CD4-positive, alpha-beta T cell (primary cell): ENCODE measurements around the gene CNTF. TPM values are rescaled to one million over a fixed set of nuclear protein-coding genes. Genes with fewer than 3 reads are reported as not detected.

ENCODE experiments used
- ATAC-seq: fragments of 200-7000 bp; cut with Tn5 transposase; one replicate; pipeline ENCODE4 v1.10.0; 2022; ENCODE audit warnings: mild to moderate bottlenecking; ENCODE audit not compliant: poor library complexity
- CTCF ChIA-PET: fragments of 350-600 bp; sonication (Branson Sonifier 250); formaldehyde crosslinking; loops from one replicate; lab custom pipeline; 2021; ENCODE audit warnings: antibody characterized with exemption, inconsistent platforms; lab: Charles Lee
- POLR2A ChIA-PET: fragments of 350-600 bp; sonication (Branson Sonifier 250); formaldehyde crosslinking; loops from one replicate; lab custom pipeline; 2021; ENCODE audit warnings: antibody characterized with exemption, inconsistent platforms; lab: Charles Lee
- DNase-seq, 14 experiments: peaks; one replicate each; pipeline ENCODE4 v3.0.0-alpha.2; 2013 to 2020; ENCODE audit warnings: mixed read lengths in 2 of 14
- H3K27ac ChIP-seq, 2 donors: one replicate each; pipeline versions ENCODE4 v1.5.1 to v1.7.0; 2013; ENCODE audit warnings: low read length in 2 of 2, low read depth in 1 of 2, mild to moderate bottlenecking in 1 of 2
- H3K27me3 ChIP-seq, 2 experiments: 1 replicate in 1 of 2; 2 replicates in 1 of 2; pipeline versions ENCODE4 v1.6.1 to v1.7.0; 2013; ENCODE audit warnings: low read length in 2 of 2, control low read depth in 1 of 2, mild to moderate bottlenecking in 1 of 2, moderate library complexity in 1 of 2; ENCODE audit not compliant: insufficient read depth in 2 of 2, control insufficient read depth in 1 of 2
- H3K36me3 ChIP-seq: one replicate; pipeline ENCODE4 v1.6.1; 2013; ENCODE audit warnings: low read length, control low read depth; ENCODE audit not compliant: insufficient read depth
- H3K4me1 ChIP-seq: one replicate; pipeline ENCODE4 v1.6.1; 2013; ENCODE audit warnings: low read length, control low read depth; ENCODE audit not compliant: insufficient read depth
- H3K4me3 ChIP-seq: one replicate; pipeline ENCODE4 v1.5.1; 2013; ENCODE audit warnings: mild to moderate bottlenecking, low read length, moderate library complexity
- H3K9me3 ChIP-seq, 2 experiments: 1 replicate in 1 of 2; 2 replicates in 1 of 2; pipeline versions ENCODE4 v1.6.1 to v1.7.0; 2013; ENCODE audit warnings: low read length in 2 of 2, mild to moderate bottlenecking in 2 of 2, control low read depth in 1 of 2, moderate library complexity in 1 of 2; ENCODE audit not compliant: control insufficient read depth in 1 of 2, insufficient read depth in 1 of 2
- H3K27ac Mint-ChIP-seq: one replicate; pipeline ENCODE4 v1.8.0; 2020; ENCODE audit warnings: mixed read lengths
- H3K27me3 Mint-ChIP-seq: one replicate; pipeline ENCODE4 v1.8.0; 2021; ENCODE audit warnings: mixed read lengths
- H3K36me3 Mint-ChIP-seq: one replicate; pipeline ENCODE4 v1.8.0; 2021; ENCODE audit warnings: low read depth, mixed read lengths
- H3K4me1 Mint-ChIP-seq: one replicate; pipeline ENCODE4 v1.8.0; 2021; ENCODE audit warnings: low read depth, mixed read lengths
- H3K4me3 Mint-ChIP-seq: one replicate; pipeline ENCODE4 v1.8.0; 2020; ENCODE audit warnings: mild to moderate bottlenecking, mixed read lengths
- H3K9me3 Mint-ChIP-seq: one replicate; pipeline ENCODE4 v1.8.0; 2020; ENCODE audit warnings: mixed read lengths
- CTCF ChIP-seq: fragments of 200-600 bp; IDR thresholded peaks from one replicate; pipeline ENCODE4 v1.8.0; 2022; ENCODE audit warnings: antibody characterized with exemption, mild to moderate bottlenecking
- intact Hi-C, 2 experiments: fragments of 100-400 bp; cut with DNase I in 1 of 2; cut with micrococcal nuclease in 1 of 2; formaldehyde crosslinking; loops; one replicate each; pipeline versions ENCODE4 v1.15.1 to v1.9.0; 2023 to 2025; cut with DNase I, micrococcal nuclease
- total RNA-seq, 174 experiments: library from RNA in 2 of 174; stranded (reverse) in 2 of 174; gene quantifications; one replicate each; pipeline ENCODE4 v1.2.3 and lab custom pipeline; 2021 to 2026

Gene CNTF
- total RNA-seq, 2 experiments from 2014 or later, result 3.1 to 3.9 TPM

GRCh38 chr11:58654079-58654907, 31.8 kb downstream of the CNTF start:
- no peaks in the 10 kb centered on the region for H3K27me3 ChIP-seq
- Mint-ChIP-seq H3K4me1 (peaks cover 7% of the 10 kb centered on the region), H3K27ac (no peak overlapping the region), H3K27me3 (no peaks in the 10 kb centered on the region), H3K9me3 (no peaks in the 10 kb centered on the region), H3K4me3 (no peak overlapping the region), H3K36me3 (no peaks in the 10 kb centered on the region)
- H3K4me1 ChIP-seq, result peaks cover 3% of the 10 kb centered on the region
- no peaks in the 10 kb centered on the region for H3K9me3 ChIP-seq
- POLR2A ChIA-PET, result interaction anchor here (1.0 kb wide), 1 partner anchor 14 kb away, joined by 3 read pairs; no protein-coding TSS in a partner anchor
- H3K36me3 ChIP-seq, result no peaks in the 10 kb centered on the region
- DNase-seq (peak; percentile 64 to 86 (median 70)), ATAC-seq (peak; percentile 99)
- H3K4me3 ChIP-seq, result no peak overlapping the region
- intact Hi-C loops, result loop anchor here (1.0 to 10.0 kb wide), 6 partner anchors 134 to 503 kb away; no protein-coding TSS in a partner anchor
- peak; percentile 96 for TF ChIP-seq CTCF
- CTCF ChIA-PET, result interaction anchor here (1.4 kb wide), 1 partner anchor 482 kb away, joined by 3 read pairs; no protein-coding TSS in a partner anchor
- H3K27ac ChIP-seq, result no peak overlapping the region

DNA sequence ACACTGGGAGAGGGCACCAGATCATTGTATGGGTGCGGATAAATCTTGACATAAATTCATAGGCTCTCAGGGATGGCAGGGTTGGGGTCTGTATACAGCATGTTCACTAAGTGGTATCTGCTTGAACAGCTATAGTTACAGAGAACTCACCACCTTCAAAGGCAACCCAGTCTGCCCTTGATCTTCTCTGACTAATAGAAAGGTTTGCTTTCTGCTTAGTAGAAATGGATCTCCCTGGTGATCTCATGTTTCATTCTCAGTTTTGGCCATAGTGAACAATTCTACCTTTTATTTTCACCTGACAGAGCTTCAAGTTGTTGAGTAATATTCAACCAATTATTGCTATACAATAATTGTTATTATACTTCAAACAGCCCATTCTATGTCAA, 32.4 kb downstream of the CNTF start:
- no peaks in the 10 kb centered on the region for H3K36me3 Mint-ChIP-seq
- H3K9me3 Mint-ChIP-seq, result no peaks in the 10 kb centered on the region
- H3K27ac Mint-ChIP-seq, result no peak overlapping the region
- no peak overlapping the region for H3K4me3 ChIP-seq
- CTCF ChIA-PET, result interaction anchor here (1.4 kb wide), 1 partner anchor 481 kb away, joined by 3 read pairs; no protein-coding TSS in a partner anchor
- H3K27ac ChIP-seq, result no peak overlapping the region
- no peaks in the 10 kb centered on the region for H3K36me3 ChIP-seq
- H3K9me3 ChIP-seq, result no peaks in the 10 kb centered on the region
- intact Hi-C loops, result loop anchor here (1.0 to 10.0 kb wide), 6 partner anchors 133 to 502 kb away; no protein-coding TSS in a partner anchor
- H3K4me1 ChIP-seq, result peaks cover 3% of the 10 kb centered on the region
- peaks cover 7% of the 10 kb centered on the region for H3K4me1 Mint-ChIP-seq
- POLR2A ChIA-PET, result interaction anchor here (1.0 kb wide), 1 partner anchor 15 kb away, joined by 3 read pairs; no protein-coding TSS in a partner anchor
- TF ChIP-seq CTCF, result no peak
- no peaks in the 10 kb centered on the region for H3K27me3 ChIP-seq
- DNase-seq (no peak), ATAC-seq (no peak)
- H3K4me3 Mint-ChIP-seq, result no peak overlapping the region
- H3K27me3 Mint-ChIP-seq, result no peaks in the 10 kb centered on the region

GRCh38 chr11:58656348-58656747, 33.9 kb downstream of the CNTF start:
- Histone ChIP-seq H3K9me3 (no peaks in the 10 kb centered on the region), H3K36me3 (no peaks in the 10 kb centered on the region), H3K4me3 (no peak overlapping the region), H3K4me1 (peaks cover 3% of the 10 kb centered on the region), H3K27me3 (no peaks in the 10 kb centered on the region), H3K27ac (no peak overlapping the region)
- Mint-ChIP-seq H3K27ac (no peak overlapping the region), H3K4me3 (no peak overlapping the region), H3K36me3 (no peaks in the 10 kb centered on the region), H3K27me3 (no peaks in the 10 kb centered on the region), H3K9me3 (no peaks in the 10 kb centered on the region), H3K4me1 (peaks cover 7% of the 10 kb centered on the region)
- CTCF ChIA-PET, result no interaction called here
- DNase-seq, result no peak
- intact Hi-C loops, result loop anchor here in 1 of 2 experiments (10.0 kb wide), 2 partner anchors 268 to 398 kb away; no protein-coding TSS in a partner anchor
- no peak for ATAC-seq
- POLR2A ChIA-PET, result no interaction called here
- no peak for TF ChIP-seq CTCF
